HL-60 (cell line): ENCODE data around the gene PRR33.
"Not testable (repeated sequence)": the region's sequence is repeated elsewhere in the genome, so short reads cannot be mapped to it uniquely, and the experiment has no call there.

Source experiments
- DNase-seq, 2 experiments: peaks; one replicate each; pipeline ENCODE4 v3.0.0-alpha.2; 2010 to 2020; ENCODE audit warnings: low read depth in 1 of 2, low spot score in 1 of 2
- H3K27ac ChIP-seq: fragments of 250-450 bp; sonication (Bioruptor Pico); replicated peaks from 2 replicates; pipeline ENCODE4 v1.5.1; 2020; ENCODE audit warnings: mild to moderate bottlenecking, moderate library complexity
- H3K27me3 ChIP-seq: fragments of 250-450 bp; sonication (Bioruptor Pico); 2 replicates; pipeline ENCODE4 v1.5.1; 2021; ENCODE audit warnings: mild to moderate bottlenecking, moderate library complexity; ENCODE audit not compliant: insufficient read depth, poor library complexity, severe bottlenecking
- H3K4me3 ChIP-seq: replicated peaks from 2 replicates; pipeline ENCODE4 v1.5.1; 2011; ENCODE audit warnings: mild to moderate bottlenecking, control low read depth, low read length; ENCODE audit not compliant: insufficient read depth
- GABPA ChIP-seq: IDR thresholded peaks from 2 replicates; pipeline ENCODE4 v1.6.1; 2012; ENCODE audit warnings: low read depth
- POLR2AphosphoS5 ChIP-seq: IDR thresholded peaks from 2 replicates; pipeline ENCODE4 v1.6.1; 2012; ENCODE audit warnings: low read depth
- REST ChIP-seq: IDR thresholded peaks from 2 replicates; pipeline ENCODE4 v1.6.1; 2012; ENCODE audit warnings: low read depth; ENCODE audit not compliant: insufficient replicate concordance
- SPI1 ChIP-seq: IDR thresholded peaks from 2 replicates; pipeline ENCODE4 v1.6.1; 2012; ENCODE audit warnings: low read depth, mild to moderate bottlenecking, borderline replicate concordance
- TF ChIP-seq, protein P1 (sequence below): IDR thresholded peaks from one replicate; pipeline ENCODE4 v1.5.1; 2011; ENCODE audit warnings: low read length, control low read depth, inconsistent platforms; ENCODE audit not compliant: insufficient read depth

Gene PRR33

GRCh38 chr11:1877211-1878136 lies 14.2 kb downstream of the PRR33 start:
- no peak overlapping the region for H3K27ac ChIP-seq
- DNase-seq = no peak
- TF ChIP-seq REST (no peak), GABPA (no peak), POLR2AphosphoS5 (no peak), SPI1 (no peak)
- TF ChIP-seq, protein P1, sequence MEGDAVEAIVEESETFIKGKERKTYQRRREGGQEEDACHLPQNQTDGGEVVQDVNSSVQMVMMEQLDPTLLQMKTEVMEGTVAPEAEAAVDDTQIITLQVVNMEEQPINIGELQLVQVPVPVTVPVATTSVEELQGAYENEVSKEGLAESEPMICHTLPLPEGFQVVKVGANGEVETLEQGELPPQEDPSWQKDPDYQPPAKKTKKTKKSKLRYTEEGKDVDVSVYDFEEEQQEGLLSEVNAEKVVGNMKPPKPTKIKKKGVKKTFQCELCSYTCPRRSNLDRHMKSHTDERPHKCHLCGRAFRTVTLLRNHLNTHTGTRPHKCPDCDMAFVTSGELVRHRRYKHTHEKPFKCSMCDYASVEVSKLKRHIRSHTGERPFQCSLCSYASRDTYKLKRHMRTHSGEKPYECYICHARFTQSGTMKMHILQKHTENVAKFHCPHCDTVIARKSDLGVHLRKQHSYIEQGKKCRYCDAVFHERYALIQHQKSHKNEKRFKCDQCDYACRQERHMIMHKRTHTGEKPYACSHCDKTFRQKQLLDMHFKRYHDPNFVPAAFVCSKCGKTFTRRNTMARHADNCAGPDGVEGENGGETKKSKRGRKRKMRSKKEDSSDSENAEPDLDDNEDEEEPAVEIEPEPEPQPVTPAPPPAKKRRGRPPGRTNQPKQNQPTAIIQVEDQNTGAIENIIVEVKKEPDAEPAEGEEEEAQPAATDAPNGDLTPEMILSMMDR = no peak
- no peak overlapping the region for H3K4me3 ChIP-seq
- H3K27me3 ChIP-seq = no peaks in the 10 kb centered on the region

GRCh38 chr11:1876361-1877063 lies 15.2 kb downstream of the PRR33 start:
- Histone ChIP-seq H3K27me3 (no peaks in the 10 kb centered on the region), H3K4me3 (no peak overlapping the region), H3K27ac (no peak overlapping the region)
- DNase-seq = peak in 1 of 2 experiments; percentile 25
- TF ChIP-seq GABPA = no peak
- TF ChIP-seq, protein P1 = peak; percentile 52

DNA sequence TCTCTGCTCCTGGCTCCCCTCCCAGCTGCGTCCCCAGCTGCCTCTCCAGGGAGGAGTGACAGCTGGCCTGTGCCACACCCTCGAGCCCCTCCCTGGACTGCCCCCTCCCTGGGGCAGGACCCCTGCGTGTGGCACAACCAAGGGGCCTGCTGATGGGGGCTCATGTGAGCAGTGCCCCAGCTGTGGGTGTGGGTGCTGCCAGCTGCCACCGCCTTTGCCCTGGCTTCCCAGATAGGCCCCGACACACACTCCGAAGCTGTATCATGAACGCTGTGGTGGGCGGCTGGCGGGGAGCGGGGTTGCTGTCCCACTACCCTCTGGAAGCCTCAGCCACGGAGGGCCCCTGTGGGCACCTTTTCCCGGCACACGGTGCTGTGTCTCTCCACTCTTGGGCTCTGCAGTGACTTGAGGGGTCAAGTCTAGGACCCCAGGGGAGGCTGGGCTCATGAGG lies 15.8 kb downstream of the PRR33 start:
- not testable (repeated sequence) for DNase-seq, H3K27me3 ChIP-seq, H3K4me3 ChIP-seq, H3K27ac ChIP-seq

- no peak overlapping the region for H3K27ac ChIP-seq
- no peak for TF ChIP-seq POLR2AphosphoS5
- no peak for TF ChIP-seq GABPA
- TF ChIP-seq, protein P1 = no peak
- no peak for TF ChIP-seq REST
- no peak for TF ChIP-seq SPI1
- DNase-seq = no peak
- no peaks in the 10 kb centered on the region for H3K27me3 ChIP-seq
- no peak overlapping the region for H3K4me3 ChIP-seq
Measured at GRCh38 chr11:1875093-1875850, 16.4 kb downstream of the PRR33 start.

GRCh38 chr11:1874441-1875092 lies 17.1 kb downstream of the PRR33 start:
- DNase-seq, H3K27ac ChIP-seq, H3K4me3 ChIP-seq, H3K27me3 ChIP-seq: not testable (repeated sequence)

DNA sequence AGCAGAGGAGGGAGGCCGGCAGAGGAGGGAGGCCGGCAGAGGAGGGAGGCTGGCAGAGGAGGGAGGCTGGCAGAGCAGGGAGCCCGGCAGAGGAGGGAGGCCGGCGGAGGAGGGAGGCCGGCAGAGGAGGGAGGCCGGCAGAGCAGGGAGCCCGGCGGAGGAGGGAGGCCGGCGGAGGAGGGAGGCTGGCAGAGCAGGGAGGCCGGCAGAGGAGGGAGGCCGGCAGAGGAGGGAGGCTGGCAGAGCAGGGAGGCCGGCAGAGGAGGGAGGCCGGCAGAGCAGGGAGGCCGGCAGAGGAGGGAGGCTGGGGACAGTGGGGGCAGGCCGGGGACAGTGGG lies 17.9 kb downstream of the PRR33 start:
- DNase-seq, H3K4me3 ChIP-seq, H3K27ac ChIP-seq, H3K27me3 ChIP-seq: not testable (repeated sequence)
